Right renal cortex interstitium (tissue), 3 donors: ENCODE data around the gene FAM216A. TPM values are rescaled to one million over a fixed set of nuclear protein-coding genes. Genes with fewer than 3 reads are reported as not detected.

Experiments
- DNase-seq, 3 donors: peaks; one replicate each; pipeline ENCODE4 v3.0.0-alpha.2; 2013; ENCODE audit warnings: low read depth in 3 of 3, low spot score in 2 of 3
- polyA plus RNA-seq, 3 donors: library from polyadenylated mRNA; unstranded; fragments of 120-200 nt; gene quantifications; one replicate each; pipeline ENCODE4 v1.2.1, GENCODE V29; 2013; ENCODE audit not compliant: insufficient read length in 3 of 3

Gene FAM216A
- polyA plus RNA-seq, 3 donors, result 16.2 to 18.6 (median 16.6) TPM

- DNase-seq, result no peak
These were observed 69.2 kb downstream of the FAM216A start for GRCh38 chr12:110537605-110538409.

- no peak for DNase-seq
These were observed 70.4 kb downstream of the FAM216A start for GRCh38 chr12:110538869-110539622.

Other genes with a start within 250 kb of the FAM216A start
- gene ATP2A2, start 187.6 kb upstream of the FAM216A start, polyA plus RNA-seq, result 100 to 1,000 TPM; 149 to 164 (median 159) TPM
- 10 to 100 TPM; 67.1 to 69.7 (median 69.5) TPM for gene ANAPC7, start 65.1 kb upstream of the FAM216A start, polyA plus RNA-seq
- gene ARPC3, start 18.5 kb upstream of the FAM216A start, polyA plus RNA-seq, result 100 to 1,000 TPM; 269 to 281 (median 277) TPM
- gene GPN3, start 588 bp upstream of the FAM216A start, polyA plus RNA-seq, result 10 to 100 TPM; 36.5 to 39.3 (median 38.5) TPM
- gene VPS29, start 33.3 kb downstream of the FAM216A start, polyA plus RNA-seq, result 100 to 1,000 TPM; 141 to 162 (median 152) TPM
- gene RAD9B, start 33.5 kb downstream of the FAM216A start, polyA plus RNA-seq, result 1 to 10 TPM; 1.1 to 1.5 (median 1.2) TPM
- gene PPTC7, start 114.5 kb downstream of the FAM216A start, polyA plus RNA-seq, result 10 to 100 TPM; 21.2 to 23.2 (median 22.1) TPM
- gene TCTN1, start 145.3 kb downstream of the FAM216A start, polyA plus RNA-seq, result 10 to 100 TPM; 72.5 to 91.8 (median 87.6) TPM
- 10 to 100 TPM in 1 of 3 donors, 1 to 10 TPM in 2; 8.9 to 10.6 (median 8.9) TPM for gene HVCN1, start 220.3 kb downstream of the FAM216A start, polyA plus RNA-seq